Activated T-helper 2 cell treated with anti-CD3 and anti-CD28 coated beads, Interferon-gamma antibody, Interleukin-2, Interleukin-4, amounts not matched to agents 10 μg/mL and 5 μg/mL and 100 μg/mL, durations not matched to agents 14 hours and 24 hours and 36 hours (primary cell): ENCODE measurements around the gene IPO5. TPM values are rescaled to one million over a fixed set of nuclear protein-coding genes. Genes with fewer than 3 reads are reported as not detected.

Experiments used
- DNase-seq: peaks from one replicate; pipeline ENCODE4 v3.0.0; 2021; ENCODE audit warnings: low spot score
- H3K27ac Mint-ChIP-seq: one replicate; pipeline ENCODE4 v1.8.0; 2021; ENCODE audit warnings: mixed read lengths
- H3K27me3 Mint-ChIP-seq: one replicate; pipeline ENCODE4 v1.8.0; 2021; ENCODE audit warnings: low read depth, mixed read lengths
- H3K36me3 Mint-ChIP-seq: one replicate; pipeline ENCODE4 v1.8.0; 2021; ENCODE audit warnings: low read depth, mixed read lengths
- H3K4me1 Mint-ChIP-seq: one replicate; pipeline ENCODE4 v1.8.0; 2021; ENCODE audit warnings: low read depth, mixed read lengths
- H3K4me3 Mint-ChIP-seq: one replicate; pipeline ENCODE4 v1.8.0; 2021; ENCODE audit warnings: low read depth, mild to moderate bottlenecking, moderate library complexity, mixed read lengths
- H3K9me3 Mint-ChIP-seq: one replicate; pipeline ENCODE4 v1.8.0; 2021; ENCODE audit warnings: mixed read lengths
- intact Hi-C: fragments of 100-400 bp; cut with micrococcal nuclease; formaldehyde crosslinking; loops from one replicate; pipeline ENCODE4 v1.15.1; 2023
- total RNA-seq: library from RNA; stranded (reverse); gene quantifications from 2 replicates; pipeline ENCODE4 v1.2.3, GENCODE V29; 2022

Gene IPO5
- total RNA-seq, 1 donor from 2014 or later, result 225 TPM

GRCh38 chr13:98055623-98056022, 102.1 kb downstream of the IPO5 start:
- Mint-ChIP-seq H3K9me3 (peaks cover 4% of the 10 kb centered on the region), H3K27me3 (no peaks in the 10 kb centered on the region), H3K4me1 (no peaks in the 10 kb centered on the region), H3K4me3 (no peak overlapping the region), H3K27ac (no peak overlapping the region), H3K36me3 (no peaks in the 10 kb centered on the region)
- DNase-seq, result no peak
- intact Hi-C loops, result no loop called here

DNA sequence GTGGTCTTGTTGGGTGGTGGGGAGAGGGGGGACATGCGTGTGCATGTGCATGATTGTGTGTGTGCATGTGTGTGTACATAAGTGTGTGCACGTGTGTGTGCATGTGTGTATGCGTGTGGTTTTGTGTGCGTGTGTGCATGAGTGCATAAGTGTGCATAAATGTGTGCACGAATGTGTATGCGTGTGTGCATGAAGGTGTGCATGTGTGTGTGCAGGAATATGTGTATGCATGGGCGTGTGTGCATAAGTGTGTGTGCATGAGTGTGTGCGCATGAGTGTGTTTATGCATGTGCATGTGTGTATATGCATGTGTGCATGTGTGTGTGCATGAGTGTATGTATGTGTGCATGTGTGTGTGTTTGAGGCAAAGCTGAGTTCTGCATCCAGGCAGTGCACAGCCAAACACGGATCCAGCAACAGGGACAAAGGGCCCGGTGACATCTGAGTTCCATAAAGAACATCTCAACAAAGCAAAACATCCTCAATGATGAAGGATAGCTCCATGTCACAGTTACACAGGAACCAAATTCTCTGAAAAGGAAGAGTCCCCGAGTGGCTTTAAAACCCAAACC, 103.5 kb downstream of the IPO5 start:
- Mint-ChIP-seq H3K36me3 (no peaks in the 10 kb centered on the region), H3K9me3 (peaks cover 4% of the 10 kb centered on the region), H3K4me3 (no peak overlapping the region), H3K27me3 (no peaks in the 10 kb centered on the region), H3K27ac (no peak overlapping the region), H3K4me1 (no peaks in the 10 kb centered on the region)
- no peak for DNase-seq
- intact Hi-C loops, result no loop called here

DNA sequence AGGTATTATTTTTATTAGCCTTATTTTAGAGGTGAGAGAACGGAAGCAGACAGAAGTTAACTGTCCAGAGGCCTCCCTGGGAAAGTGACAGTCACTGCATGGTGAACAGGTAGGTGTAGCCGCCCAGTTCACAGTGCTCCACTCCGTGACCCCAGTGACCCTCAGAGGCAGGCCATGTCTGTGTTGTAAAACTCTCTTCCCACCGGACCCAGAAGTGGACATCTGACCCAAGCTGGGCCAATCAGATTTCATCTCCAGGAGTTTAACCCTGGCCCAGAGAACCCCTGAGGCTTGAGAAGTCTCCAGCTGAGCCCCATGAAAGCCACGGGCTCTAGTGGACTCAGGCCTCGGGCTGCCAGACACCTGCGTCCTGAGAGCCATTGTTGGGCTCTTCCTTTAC, 105.8 kb downstream of the IPO5 start:
- Mint-ChIP-seq H3K4me3 (no peak overlapping the region), H3K4me1 (no peaks in the 10 kb centered on the region), H3K36me3 (no peaks in the 10 kb centered on the region), H3K27ac (no peak overlapping the region), H3K27me3 (no peaks in the 10 kb centered on the region), H3K9me3 (no peaks in the 10 kb centered on the region)
- intact Hi-C loops, result no loop called here
- no peak for DNase-seq

- Mint-ChIP-seq H3K4me1 (no peaks in the 10 kb centered on the region), H3K36me3 (no peaks in the 10 kb centered on the region), H3K4me3 (no peak overlapping the region), H3K27ac (no peak overlapping the region), H3K27me3 (no peaks in the 10 kb centered on the region), H3K9me3 (no peaks in the 10 kb centered on the region)
- no peak for DNase-seq
- intact Hi-C loops, result no loop called here
Measured at GRCh38 chr13:98060282-98060681, 106.8 kb downstream of the IPO5 start.

- no peaks in the 10 kb centered on the region for H3K9me3 Mint-ChIP-seq
- H3K27ac Mint-ChIP-seq, result no peak overlapping the region
- intact Hi-C loops, result no loop called here
- H3K27me3 Mint-ChIP-seq, result no peaks in the 10 kb centered on the region
- no peaks in the 10 kb centered on the region for H3K4me1 Mint-ChIP-seq
- H3K36me3 Mint-ChIP-seq, result no peaks in the 10 kb centered on the region
- DNase-seq, result no peak
- no peak overlapping the region for H3K4me3 Mint-ChIP-seq
Measured at GRCh38 chr13:98065468-98065867, 112.0 kb downstream of the IPO5 start.

GRCh38 chr13:98066636-98067035, 113.2 kb downstream of the IPO5 start:
- Mint-ChIP-seq H3K9me3 (no peaks in the 10 kb centered on the region), H3K4me1 (no peaks in the 10 kb centered on the region), H3K27ac (no peak overlapping the region), H3K27me3 (no peaks in the 10 kb centered on the region), H3K4me3 (no peak overlapping the region), H3K36me3 (no peaks in the 10 kb centered on the region)
- DNase-seq, result no peak
- intact Hi-C loops, result no loop called here

DNA sequence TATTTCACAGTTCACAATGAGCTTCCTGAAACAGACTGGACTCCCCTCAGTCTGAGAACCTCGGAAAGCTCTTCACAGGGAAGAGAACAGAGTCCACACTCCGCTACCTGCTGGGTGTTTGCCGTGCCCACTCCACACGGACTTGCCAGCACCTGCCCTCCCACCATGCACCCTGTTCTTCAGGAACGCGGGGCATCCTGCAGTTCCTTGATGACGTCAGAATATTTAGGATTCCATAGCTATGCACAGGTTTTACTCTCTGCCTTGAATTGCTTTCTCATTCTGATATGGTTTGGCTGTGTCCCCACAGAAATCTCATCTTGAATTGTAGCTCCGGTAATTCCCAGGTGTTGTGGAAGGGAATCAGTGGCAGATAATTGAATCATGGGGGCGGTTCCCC, 115.0 kb downstream of the IPO5 start:
- Mint-ChIP-seq H3K9me3 (no peaks in the 10 kb centered on the region), H3K27me3 (no peaks in the 10 kb centered on the region), H3K4me1 (no peaks in the 10 kb centered on the region), H3K4me3 (no peak overlapping the region), H3K27ac (no peak overlapping the region), H3K36me3 (no peaks in the 10 kb centered on the region)
- intact Hi-C loops, result no loop called here
- no peak for DNase-seq

DNA sequence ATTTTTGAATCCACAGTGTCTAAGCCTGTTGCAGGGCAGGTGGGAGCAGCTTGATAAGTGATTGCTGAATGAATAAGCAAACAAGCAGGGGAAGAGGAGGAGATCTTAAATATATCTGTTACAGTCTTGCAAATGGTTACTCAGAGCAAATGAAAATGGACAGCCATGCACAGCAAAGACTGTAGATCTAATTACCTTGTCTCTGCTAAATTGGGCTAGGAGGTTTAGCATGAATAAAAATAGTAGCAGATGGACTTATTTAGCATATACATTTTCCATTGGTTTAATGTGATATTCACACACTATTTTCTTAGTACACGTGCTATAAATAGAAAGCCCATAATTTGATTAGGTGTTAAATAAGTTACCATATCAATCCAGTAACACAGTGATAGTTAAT, 116.5 kb downstream of the IPO5 start:
- DNase-seq, result no peak
- Mint-ChIP-seq H3K27ac (no peak overlapping the region), H3K4me3 (no peak overlapping the region), H3K4me1 (no peaks in the 10 kb centered on the region), H3K9me3 (no peaks in the 10 kb centered on the region), H3K36me3 (no peaks in the 10 kb centered on the region), H3K27me3 (no peaks in the 10 kb centered on the region)
- intact Hi-C loops, result no loop called here

DNA sequence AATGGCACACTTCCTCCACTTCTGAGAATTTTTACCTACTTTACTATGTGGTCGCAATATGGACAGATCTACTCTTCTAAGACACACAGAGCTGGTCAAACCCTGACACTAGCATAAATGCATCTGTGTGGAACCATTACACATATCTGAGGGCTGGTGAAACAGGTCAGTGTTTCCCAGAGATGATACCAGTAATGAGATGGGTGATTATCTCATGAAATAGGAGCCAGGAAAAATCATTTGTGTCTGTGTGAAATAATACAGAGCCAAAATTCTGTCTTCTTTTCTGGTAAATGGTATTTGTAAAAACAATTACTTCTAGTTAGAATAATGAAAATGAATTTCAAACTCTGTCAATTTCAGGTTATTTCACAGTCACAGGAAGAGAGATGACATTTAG, 117.8 kb downstream of the IPO5 start:
- no peaks in the 10 kb centered on the region for H3K9me3 Mint-ChIP-seq
- intact Hi-C loops, result no loop called here
- H3K4me1 Mint-ChIP-seq, result no peaks in the 10 kb centered on the region
- H3K4me3 Mint-ChIP-seq, result no peak overlapping the region
- DNase-seq, result no peak
- H3K27ac Mint-ChIP-seq, result no peak overlapping the region
- H3K27me3 Mint-ChIP-seq, result no peaks in the 10 kb centered on the region
- H3K36me3 Mint-ChIP-seq, result no peaks in the 10 kb centered on the region

- DNase-seq, result no peak
- Mint-ChIP-seq H3K4me3 (no peak overlapping the region), H3K27ac (no peak overlapping the region), H3K9me3 (no peaks in the 10 kb centered on the region), H3K27me3 (no peaks in the 10 kb centered on the region), H3K36me3 (no peaks in the 10 kb centered on the region), H3K4me1 (no peaks in the 10 kb centered on the region)
- intact Hi-C loops, result no loop called here
Measured at GRCh38 chr13:98072476-98072875, 119.0 kb downstream of the IPO5 start.

Other genes with a start within 250 kb of the IPO5 start
- 0.55 and 0.89 TPM in 2 replicates for gene FARP1, start 189.4 kb downstream of the IPO5 start, total RNA-seq
- gene RNF113B, start 223.6 kb downstream of the IPO5 start, total RNA-seq, result not detected in 2 replicates